Fibroblast of pulmonary artery (primary cell): ENCODE data around the gene RIOK2.
A peak's percentile ranks its signal among the peaks of the same experiment; 100 is the strongest.

Experiments used
- DNase-seq: peaks from one replicate; pipeline ENCODE4 v3.0.0-alpha.2; 2010; ENCODE audit warnings: low read depth
- H3K4me3 ChIP-seq: replicated peaks from 2 replicates; pipeline ENCODE4 v1.5.1; 2011; ENCODE audit warnings: low read depth, mild to moderate bottlenecking, control low read depth, low read length, moderate library complexity
- CTCF ChIP-seq: IDR thresholded peaks from 2 replicates; pipeline ENCODE4 v1.5.1; 2011; ENCODE audit warnings: mild to moderate bottlenecking, control low read depth, low read length, inconsistent platforms; ENCODE audit errors: missing control alignments

The RIOK2 gene

GRCh38 chr5:97167435-97167834, 15.6 kb downstream of the RIOK2 start:
- H3K4me3 ChIP-seq: no peak overlapping the region
- TF ChIP-seq CTCF: no peak
- no peak for DNase-seq

- DNase-seq: no peak
- no peak for TF ChIP-seq CTCF
- no peak overlapping the region for H3K4me3 ChIP-seq
These were observed 17.3 kb downstream of the RIOK2 start for GRCh38 chr5:97165726-97166125.

- no peak overlapping the region for H3K4me3 ChIP-seq
- TF ChIP-seq CTCF: no peak
- peak; percentile 11 for DNase-seq
These were observed 18.2 kb downstream of the RIOK2 start for GRCh38 chr5:97164846-97165245.

- no peak for TF ChIP-seq CTCF
- DNase-seq: no peak
- H3K4me3 ChIP-seq: no peak overlapping the region
These were observed 19.2 kb downstream of the RIOK2 start for GRCh38 chr5:97163790-97164285.

GRCh38 chr5:97163360-97163764, 19.7 kb downstream of the RIOK2 start:
- peak; percentile 47 for DNase-seq
- H3K4me3 ChIP-seq: no peak overlapping the region
- peak; percentile 53 for TF ChIP-seq CTCF

GRCh38 chr5:97162045-97162444, 21.0 kb downstream of the RIOK2 start:
- no peak overlapping the region for H3K4me3 ChIP-seq
- peak; percentile 92 for TF ChIP-seq CTCF
- peak; percentile 91 for DNase-seq

- DNase-seq: no peak
- no peak overlapping the region for H3K4me3 ChIP-seq
- no peak for TF ChIP-seq CTCF
These were observed 25.4 kb downstream of the RIOK2 start for GRCh38 chr5:97157689-97158088.
